SK-N-SH (cell line): ENCODE results near the gene IQCN.

Experiments used
- CTCF ChIP-seq: fragments of 200-600 bp; sonication (generic); IDR thresholded peaks from 2 replicates; pipeline ENCODE4 v1.6.1; 2017; ENCODE audit warnings: antibody characterized with exemption, mild to moderate bottlenecking, moderate library complexity
- ELF1 ChIP-seq: IDR thresholded peaks from 2 replicates; pipeline ENCODE4 v1.4.0; 2012
- EP300 ChIP-seq, 2 experiments: IDR thresholded peaks; 2 replicates each; pipeline versions ENCODE4 v1.4.0 to v1.6.1; 2012; ENCODE audit warnings: borderline replicate concordance in 1 of 2, low read depth in 1 of 2, low read length in 1 of 2
- EZH2phosphoT487 ChIP-seq: fragments of 200-600 bp; sonication (generic); IDR thresholded peaks from 2 replicates; pipeline ENCODE4 v1.6.1; 2017; ENCODE audit warnings: low read depth, mixed run types, mild to moderate bottlenecking, antibody characterized with exemption, moderate library complexity, borderline replicate concordance
- GABPA ChIP-seq: IDR thresholded peaks from 2 replicates; pipeline ENCODE4 v1.4.0; 2012; ENCODE audit warnings: low read depth, mild to moderate bottlenecking
- JUND ChIP-seq: IDR thresholded peaks from 2 replicates; pipeline ENCODE4 v1.4.0; 2012
- MAX ChIP-seq: IDR thresholded peaks from 2 replicates; pipeline ENCODE4 v1.4.0; 2012; ENCODE audit warnings: low read depth
- NRF1 ChIP-seq: IDR thresholded peaks from 2 replicates; pipeline ENCODE4 v1.6.1; 2012; ENCODE audit warnings: low read depth, mild to moderate bottlenecking, low read length
- PBX3 ChIP-seq: IDR thresholded peaks from 2 replicates; pipeline ENCODE4; 2012
- TAF1 ChIP-seq: IDR thresholded peaks from 2 replicates; pipeline ENCODE4 v1.6.1; 2012; ENCODE audit warnings: low read depth, mild to moderate bottlenecking, low read length, moderate library complexity, borderline replicate concordance
- USF1 ChIP-seq: IDR thresholded peaks from 2 replicates; pipeline ENCODE4 v1.4.0; 2012; ENCODE audit warnings: low read depth, borderline replicate concordance
- USF2 ChIP-seq: fragments of 150-350 bp; IDR thresholded peaks from 2 replicates; pipeline ENCODE4 v1.6.1; 2017; ENCODE audit warnings: antibody characterized with exemption, low read length, low read depth, borderline replicate concordance
- YY1 ChIP-seq: IDR thresholded peaks from 2 replicates; pipeline ENCODE4 v1.4.0; 2012; ENCODE audit warnings: low read depth, mild to moderate bottlenecking

GRCh38 chr19:18301718-18302111 is 27.5 kb upstream of the IQCN start:
- no peak for TF ChIP-seq EP300 (IDR thresholded peaks at IDR 0.05; ENCODE audit: borderline replicate concordance in 1 of 2, low read depth in 1 of 2, low read length in 1 of 2)
- TF ChIP-seq CTCF = no peak
- TF ChIP-seq JUND = no peak
- TF ChIP-seq NRF1 = no peak
- no peak for TF ChIP-seq TAF1
- TF ChIP-seq ELF1 = no peak
- no peak for TF ChIP-seq EZH2phosphoT487
- TF ChIP-seq YY1 = no peak
- no peak for TF ChIP-seq GABPA
- no peak for TF ChIP-seq PBX3
- TF ChIP-seq USF2 = no peak
- no peak for TF ChIP-seq MAX
- TF ChIP-seq USF1 = no peak
